Stimulated activated CD8-positive, alpha-beta memory T cell treated with anti-CD3 and anti-CD28 coated beads, Interleukin-4, amount 100 ng/mL, for 4 hours (primary cell): ENCODE data around the gene GH2.
"Not testable (repeated sequence)": the region's sequence is repeated elsewhere in the genome, so short reads cannot be mapped to it uniquely, and the experiment has no call there.

Experiments
- DNase-seq, 2 donors: peaks; one replicate each; pipeline ENCODE4 v3.0.0-alpha.2; 2020; ENCODE audit warnings: low read depth in 2 of 2, low spot score in 1 of 2

The GH2 gene

DNA sequence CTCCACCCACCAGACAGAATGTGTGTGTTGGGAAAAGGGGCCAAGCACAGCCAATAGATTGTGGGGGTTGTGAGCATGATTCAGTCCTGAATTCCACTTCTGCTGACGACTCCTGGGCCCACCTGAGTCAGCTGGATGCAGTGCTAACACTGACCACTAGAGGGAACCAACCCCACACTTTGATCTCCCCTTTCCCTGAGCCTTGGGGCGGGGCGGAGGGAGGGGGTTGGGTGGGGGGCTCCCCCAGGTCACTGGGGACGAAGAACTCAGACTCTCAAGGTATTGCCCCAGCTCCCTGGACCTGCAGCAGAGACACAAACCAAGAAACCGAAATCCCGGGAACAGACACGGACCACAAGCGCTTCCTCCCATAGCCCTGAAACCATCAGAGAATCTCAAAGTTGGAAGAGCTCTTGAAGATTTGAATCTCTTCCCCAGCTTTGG lies 29.9 kb upstream of the GH2 start:
- DNase-seq: peak; percentile 26 to 57

DNA sequence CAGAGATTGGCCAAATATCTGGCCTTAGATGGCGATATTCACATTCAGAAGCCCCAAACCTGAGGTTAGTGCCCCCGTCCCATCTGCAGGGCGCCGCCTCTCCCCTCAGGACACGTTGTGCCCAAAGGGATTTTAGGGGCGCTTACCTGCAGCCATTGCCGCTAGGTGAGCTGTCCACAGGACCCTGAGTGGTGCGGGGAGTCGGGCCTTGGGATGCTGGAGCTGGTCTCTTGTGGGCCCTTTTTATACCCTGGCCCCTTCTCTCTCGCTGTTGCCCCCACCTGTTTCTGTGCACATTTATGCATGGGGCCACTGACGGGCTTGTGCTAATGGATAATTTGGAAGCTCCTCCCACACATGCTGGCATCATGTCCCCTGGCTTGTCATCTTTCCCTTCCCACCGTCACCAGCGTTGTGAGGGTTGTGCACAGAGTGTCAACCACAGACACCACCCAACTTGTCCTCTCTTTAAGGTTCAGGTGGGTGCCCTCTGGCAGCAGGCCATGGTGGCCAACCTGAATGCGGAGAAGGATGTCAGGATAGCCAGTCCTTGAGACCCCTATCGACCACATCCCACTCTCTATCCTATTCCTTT lies 29.4 kb upstream of the GH2 start, which contains the start of gene CSHL1:
CSHL1 (minus strand) TSS at position 218 of the 595 bp plus-strand sequence; CDS start at position 156, 62 bp downstream.
- no peak for DNase-seq

DNA sequence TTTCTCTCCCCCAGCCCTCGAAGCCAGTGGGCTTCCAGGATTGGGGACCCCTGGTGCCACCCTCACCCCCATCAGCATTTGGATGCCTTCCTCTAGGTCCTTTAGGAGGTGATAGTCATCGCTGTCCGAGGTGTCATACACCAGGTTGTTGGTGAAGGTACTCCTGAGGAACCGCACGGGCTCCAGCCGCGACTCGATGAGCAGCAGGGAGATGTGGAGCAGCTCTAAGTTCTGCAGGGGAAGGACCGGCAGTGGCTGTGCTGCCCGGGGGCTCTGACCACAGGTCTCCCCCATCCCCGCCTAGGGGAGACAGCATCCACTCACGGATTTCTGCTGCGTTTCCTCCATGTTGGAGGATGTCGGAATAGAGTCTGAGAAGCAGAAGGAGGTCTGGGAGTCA lies 28.4 kb upstream of the GH2 start:
- DNase-seq: no peak

DNA sequence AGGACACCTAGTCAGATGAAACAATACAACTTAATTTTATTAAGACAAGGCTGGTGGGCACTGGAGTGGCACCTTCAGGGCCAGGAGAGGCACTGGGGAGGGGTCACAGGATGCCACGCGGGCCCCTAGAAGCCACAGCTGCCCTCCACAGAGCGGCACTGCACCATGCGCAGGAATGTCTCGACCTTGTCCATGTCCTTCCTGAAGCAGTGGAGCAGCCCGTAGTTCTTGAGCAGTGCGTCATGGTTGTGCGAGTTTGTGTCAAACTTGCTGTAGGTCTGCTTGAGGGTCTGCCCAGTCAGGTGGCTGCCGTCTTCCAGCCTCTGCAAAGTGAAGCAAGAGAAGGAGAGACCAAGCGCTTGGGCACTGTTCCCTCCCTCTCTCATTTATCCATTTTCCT lies 27.8 kb upstream of the GH2 start:
- not testable (repeated sequence) for DNase-seq

DNA sequence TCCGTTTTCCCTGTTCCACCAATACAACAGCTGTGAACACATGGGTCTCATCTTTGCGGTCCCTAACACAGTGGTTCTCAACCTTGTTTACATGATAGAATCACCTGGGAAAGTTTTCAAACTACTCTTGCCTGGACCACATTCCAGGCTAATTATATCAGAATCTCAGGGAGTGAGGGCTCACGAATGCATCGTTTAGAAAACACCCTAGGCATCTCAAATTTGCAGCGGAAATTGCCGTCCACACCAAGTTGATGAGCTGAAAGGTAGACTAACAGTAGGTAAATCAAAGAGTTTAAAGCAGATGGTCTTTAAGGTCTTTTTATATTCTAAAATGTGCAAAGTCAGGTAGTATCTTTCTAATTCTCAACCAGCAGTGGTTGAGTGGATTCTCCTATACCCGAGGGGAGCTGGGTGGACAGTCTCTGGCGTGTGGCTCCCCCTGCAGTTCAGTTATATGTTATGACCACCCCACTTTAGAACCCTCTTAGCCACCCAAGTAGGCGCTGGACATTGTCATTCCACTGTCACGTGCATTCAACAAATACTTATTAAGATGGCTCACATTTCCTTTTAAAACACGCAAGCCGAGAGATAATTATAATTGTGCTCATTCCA lies 25.5 kb upstream of the GH2 start:
- DNase-seq: not testable (repeated sequence)

DNA sequence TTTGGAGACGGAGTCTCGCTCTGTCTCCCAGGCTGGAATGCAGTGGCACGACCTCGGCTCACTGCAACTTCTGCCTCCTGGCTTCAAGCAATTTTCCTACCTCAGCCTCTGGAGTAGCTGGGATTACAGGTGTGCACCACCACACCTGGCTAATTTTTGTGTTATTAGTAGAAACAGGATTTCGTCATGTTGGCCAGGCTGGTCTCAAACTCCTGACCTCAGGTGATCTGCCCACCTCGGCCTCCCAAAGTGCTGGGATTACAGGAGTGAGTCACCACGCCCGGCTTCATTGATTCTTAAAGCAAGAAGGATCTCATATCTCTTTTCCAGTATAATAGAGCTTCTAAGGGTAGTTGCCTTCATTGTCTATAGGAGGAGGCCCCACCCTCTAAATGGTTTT lies 23.1 kb upstream of the GH2 start:
- DNase-seq: not testable (repeated sequence)

DNA sequence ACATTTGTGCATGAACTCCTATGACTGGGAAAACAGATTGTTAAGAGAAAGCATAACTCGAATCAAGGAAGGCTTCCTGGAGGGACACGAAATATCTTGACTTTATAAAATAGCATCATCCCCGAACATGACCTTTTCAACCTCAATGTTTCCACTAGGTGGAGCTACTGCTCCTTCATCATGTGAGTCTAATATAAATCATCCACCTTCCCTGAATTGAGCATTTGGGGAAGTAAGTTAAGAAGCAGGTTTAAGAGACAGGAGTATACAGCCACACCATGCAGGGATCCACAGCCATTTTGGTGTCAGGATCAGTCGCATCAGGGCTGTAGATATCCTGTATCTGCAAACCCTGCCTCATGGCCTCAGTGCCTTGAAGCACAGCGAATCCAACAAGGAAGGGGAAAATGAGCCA lies 22.1 kb upstream of the GH2 start:
- not testable (repeated sequence) for DNase-seq

DNA sequence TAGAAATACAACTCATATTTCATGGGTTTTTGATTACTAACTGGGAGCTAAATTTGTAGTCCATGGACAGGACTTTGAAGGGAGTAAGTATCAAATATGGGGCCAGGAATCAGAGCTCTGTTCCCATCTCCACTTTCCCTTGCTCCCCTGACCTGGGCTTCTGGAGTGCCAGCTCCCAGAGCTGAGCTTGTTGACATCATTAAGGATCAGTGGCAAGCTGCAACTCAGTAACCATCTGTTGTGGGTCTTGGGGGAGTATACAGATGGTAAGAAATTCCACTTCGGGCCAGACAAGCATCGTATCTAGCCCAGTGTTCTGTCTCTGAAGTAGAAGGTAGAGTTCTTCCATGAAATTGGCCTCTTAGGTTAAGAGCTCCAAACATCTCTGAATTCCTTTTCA lies 20.2 kb upstream of the GH2 start:
- not testable (repeated sequence) for DNase-seq

DNA sequence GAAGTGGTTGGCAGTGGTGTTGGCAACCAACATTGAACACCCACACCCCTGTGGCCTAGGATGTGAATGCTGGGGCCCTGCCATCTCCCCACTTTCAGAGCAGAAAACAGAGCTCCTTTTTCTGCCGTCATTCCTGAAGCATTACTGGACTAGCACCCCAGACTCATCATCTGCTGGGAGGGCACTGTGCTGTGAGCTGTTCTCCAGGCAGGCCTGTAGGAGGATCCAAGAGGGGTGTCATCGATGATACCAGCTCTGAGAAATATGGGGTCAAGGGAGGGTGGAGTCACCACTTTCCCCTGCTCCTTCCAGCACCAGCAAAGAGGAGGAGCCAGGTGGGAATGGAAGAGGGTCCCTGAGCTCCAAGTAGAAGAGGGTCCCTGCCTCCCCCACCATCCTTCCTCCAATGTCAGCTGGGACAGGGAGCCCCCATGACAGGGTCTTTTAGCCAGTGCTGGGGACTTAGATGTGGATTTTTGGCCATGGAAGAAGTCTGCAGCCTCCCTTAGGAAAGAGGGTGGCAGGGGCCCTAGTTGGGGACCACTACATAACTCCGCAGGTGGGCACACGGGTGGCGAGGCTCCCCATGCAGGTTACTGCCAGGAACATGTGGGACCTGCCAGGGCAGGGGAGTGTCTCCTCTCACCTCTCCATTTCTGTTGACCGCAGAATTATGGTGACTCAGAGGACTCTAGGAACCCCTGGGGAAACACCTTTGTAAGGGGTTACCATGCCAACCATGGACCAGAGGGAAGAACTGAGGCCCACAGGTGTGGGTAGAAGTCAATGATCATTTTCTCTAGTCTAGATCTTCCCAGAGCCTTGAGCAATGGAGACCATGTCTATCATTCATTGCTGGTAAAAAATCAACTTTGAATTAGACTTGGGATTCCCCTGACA lies 17.4 kb upstream of the GH2 start:
- DNase-seq: not testable (repeated sequence)

DNA sequence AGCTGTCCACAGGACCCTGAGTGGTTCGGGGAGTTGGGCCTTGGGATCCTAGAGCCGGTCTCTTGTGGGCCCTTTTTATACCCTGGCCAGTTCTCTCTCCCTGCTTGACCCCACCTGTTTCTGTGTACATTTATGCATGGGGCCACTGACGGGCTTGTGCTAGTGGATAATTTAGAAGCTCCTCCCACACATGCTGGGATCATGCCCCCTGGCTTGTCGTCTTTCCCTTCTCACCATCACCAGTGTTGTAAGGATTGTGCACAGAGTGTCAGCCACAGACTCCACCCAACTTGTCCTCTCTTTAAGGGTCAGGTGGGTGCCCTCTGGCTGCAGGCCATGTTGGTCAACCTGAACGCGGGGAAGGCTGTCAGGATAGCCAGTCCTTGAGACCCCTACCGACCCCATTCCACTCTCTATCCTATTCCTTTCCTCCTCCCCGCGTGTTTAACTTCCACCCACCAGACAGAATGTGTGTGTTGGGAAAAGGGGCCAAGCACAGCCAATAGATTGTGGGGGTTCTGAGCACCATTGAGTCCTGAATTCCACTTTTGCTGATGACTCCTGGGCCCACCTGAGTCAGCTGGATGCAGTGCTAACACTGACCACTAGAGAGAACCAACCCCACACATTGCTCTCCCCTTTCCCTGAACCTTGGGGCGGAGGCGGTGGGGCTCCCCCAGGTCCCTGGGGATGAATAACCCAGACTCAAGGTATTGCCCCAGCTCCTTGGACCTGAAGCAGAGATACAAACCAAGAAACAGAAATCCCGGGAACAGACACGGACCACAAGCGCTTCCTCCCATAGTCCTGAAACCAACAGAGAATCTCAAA lies 15.0 kb upstream of the GH2 start, which contains the start of gene CSH1:
CSH1 (minus strand) TSS at position 51 of the 831 bp plus-strand sequence. CDS start 63 bp downstream, outside the sequence.
- not testable (repeated sequence) for DNase-seq

DNA sequence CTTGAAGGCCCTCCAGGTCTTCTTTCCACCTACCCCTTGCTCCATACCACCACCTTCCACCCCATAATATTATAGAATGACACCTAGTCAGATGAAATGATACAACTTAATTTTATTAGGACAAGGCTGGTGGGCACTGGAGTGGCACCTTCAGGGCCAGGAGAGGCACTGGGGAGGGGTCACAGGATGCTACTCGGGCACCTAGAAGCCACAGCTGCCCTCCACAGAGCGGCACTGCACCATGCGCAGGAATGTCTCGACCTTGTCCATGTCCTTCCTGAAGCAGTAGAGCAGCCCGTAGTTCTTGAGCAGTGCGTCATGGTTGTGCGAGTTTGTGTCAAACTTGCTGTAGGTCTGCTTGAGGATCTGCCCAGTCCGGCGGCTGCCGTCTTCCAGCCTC lies 13.1 kb upstream of the GH2 start:
- not testable (repeated sequence) for DNase-seq

DNA sequence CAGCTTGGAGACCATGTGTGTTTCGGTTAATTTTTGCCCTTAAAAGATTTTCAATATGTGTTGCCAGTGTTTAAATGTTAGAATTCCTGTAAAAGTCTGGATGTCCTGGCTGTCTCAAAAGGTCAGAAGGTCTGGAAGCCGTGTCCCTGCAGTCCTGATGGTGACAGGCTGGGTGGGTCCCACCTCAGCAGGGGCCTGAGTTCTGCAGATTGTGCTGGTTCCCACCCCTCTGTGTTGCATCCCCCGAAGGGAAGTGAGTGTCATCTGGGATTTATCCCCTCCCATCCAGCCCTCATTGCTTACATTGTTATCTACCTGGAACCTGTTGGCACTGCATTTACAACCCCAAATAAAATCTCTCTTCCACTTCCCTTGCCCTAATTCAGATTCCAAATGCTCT lies 12.3 kb upstream of the GH2 start:
- not testable (repeated sequence) for DNase-seq

DNA sequence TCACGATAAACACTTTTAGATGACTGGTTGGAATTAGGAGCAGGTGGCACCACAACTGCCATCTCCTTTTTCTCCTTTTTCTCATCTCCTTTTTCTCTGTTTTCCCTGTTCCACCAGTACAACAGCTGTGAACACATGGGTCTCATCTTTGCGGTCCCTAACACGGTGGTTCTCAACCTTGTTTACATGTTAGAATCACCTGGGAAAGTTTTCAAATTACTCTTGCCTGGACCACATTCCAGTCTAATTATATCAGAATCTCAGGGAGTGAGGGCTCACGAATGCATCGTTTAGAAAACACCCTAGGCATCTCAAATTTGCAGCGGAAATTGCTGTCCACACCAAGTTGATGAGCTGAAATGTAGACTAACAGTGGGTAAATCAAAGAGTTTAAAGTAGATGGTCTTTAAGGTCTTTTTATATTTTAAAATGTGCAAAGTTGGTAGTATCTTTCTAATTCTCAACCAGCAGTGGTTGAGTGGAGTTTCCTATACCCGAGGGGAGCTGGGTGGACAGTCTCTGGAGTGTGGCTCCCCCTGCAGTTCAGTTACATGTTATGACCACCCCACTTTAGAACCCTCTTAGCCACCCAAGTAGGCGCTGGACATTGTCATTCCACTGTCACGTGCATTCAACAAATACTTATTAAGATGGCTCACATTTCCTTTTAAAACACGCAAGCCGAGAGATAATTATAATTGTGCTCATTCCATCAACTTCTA lies 10.7 kb upstream of the GH2 start:
- DNase-seq: not testable (repeated sequence)

DNA sequence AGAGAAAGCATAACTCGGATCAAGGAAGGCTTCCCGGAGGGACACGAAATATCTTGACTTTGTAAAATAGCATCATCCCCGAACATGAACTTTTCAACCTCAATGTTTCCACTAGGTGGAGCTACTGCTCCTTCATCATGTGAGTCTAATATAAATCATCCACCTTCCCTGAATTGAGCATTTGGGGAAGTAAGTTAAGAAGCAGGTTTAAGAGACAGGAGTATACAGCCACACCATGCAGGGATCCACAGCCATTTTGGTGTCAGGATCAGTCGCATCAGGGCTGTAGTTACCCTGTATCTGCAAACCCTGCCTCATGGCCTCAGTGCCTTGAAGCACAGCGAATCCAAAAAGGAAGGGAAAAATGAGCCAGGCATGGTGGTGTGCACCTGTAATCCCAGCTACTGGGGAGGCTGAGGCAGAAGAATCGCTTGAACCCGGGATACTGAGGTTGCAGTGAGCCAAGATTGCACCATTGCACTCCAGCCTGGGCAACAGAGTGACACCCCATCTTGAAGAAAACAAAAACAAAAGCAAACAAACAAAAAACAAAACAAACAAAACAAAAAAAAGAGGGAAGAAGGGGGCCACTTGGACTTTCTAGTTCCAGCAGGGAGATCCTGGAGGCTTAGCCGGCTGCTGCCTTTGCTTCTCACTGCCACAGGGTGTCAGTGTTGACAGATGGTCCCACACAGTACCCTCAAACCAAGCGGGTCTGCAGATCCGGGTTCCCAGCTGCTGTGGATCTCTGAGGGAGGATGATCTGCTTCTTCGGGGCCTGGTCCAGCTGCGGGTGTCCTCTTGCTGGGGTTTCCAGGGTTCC lies 7.5 kb upstream of the GH2 start:
- DNase-seq: not testable (repeated sequence)

DNA sequence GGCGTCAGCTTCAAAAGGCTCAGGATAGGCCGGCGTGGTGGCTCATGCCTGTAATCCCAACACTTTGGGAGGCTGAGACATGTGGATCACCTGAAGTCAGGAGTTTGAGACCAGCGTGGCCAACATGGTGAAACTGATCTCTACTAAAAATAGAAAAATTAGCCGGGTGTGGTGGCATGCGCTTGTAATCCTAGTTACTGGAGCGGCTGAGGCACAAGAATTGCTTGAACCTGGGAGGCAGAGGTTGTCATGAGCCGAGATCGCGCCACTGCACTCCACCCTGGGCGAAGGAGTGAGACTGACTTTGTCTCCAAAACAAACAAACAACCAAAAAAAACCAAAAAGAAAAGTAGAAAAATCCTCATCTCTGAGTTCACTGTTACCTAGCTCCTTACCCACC lies 3.4 kb upstream of the GH2 start:
- DNase-seq: not testable (repeated sequence)

DNA sequence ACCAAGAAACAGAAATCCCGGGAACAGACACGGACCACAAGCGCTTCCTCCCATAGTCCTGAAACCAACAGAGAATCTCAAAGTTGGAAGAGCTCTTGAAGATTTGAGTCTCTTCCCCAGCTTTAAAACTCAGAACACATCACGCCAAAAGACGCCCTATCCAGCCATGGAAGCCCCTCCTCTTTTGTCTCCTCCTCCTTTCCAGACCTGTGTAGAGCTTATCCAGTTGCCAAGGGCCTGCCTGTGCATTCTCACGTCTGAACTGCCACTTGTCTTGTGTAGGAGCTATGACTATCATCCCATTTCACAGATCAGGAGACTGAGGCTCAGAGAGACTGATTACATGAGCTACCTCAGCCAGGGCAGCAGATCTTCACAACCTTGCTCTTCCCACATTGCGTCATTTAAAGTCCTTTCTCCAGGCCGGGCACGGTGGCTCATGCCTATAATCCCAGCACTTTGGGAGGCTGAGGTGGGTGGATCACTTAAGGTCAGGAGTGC lies 932 bp upstream of the GH2 start:
- DNase-seq: not testable (repeated sequence)

DNA sequence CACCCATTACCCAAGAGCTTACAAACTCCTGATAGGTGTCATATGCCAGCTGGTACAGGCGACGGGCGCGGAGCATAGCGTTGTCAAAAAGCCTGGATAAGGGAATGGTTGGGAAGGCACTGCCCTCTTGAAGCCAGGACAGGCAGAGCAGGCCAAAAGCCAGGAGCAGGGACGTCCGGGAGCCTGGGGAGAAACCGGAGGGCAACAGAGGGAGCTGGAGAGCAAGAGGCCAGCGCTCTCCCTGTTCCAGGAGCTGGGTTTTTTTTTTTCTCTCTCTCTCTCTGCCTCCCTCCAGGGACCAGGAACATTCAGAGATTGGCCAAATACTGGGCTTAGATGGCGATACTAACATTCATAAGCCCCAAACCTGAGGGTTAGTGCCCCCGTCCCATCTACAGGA lies 407 bp downstream of the GH2 start:
- not testable (repeated sequence) for DNase-seq

DNA sequence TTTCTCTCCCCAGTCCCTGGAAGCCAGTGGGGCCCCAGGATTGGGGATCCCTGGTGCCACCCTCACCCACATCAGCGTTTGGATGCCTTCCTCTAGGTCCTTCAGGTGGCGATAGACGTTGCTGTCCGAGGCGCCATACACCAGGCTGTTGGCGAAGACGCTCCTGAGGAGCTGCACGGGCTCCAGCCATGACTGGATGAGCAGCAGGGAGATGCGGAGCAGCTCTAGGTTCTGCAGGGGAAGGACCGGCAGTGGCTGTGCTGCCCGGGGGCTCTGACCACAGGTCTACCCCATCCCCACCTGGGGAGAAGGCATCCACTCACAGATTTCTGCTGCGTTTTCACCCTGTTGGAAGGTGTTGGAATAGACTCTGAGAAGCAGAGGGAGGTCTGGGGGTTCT lies 1.0 kb downstream of the GH2 start:
- no peak for DNase-seq

DNA sequence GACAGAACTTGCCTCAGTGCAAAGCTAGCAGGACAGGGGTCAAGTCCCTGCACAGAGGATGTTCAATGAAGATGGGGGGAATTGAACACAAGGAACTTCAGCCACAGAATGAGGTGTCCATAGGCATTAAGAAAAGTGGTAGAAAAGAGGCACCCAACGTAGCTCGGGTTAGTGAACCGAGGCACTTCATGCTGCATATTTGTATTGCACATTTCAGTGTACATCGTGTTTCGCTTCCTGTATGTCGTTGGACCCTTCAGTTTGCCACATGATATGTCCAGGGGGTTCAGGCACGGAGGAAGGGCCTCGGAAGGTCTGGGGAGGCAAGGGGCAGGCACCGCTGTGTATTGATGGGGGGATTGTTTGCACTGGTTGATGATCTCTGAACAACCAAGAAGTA lies 3.3 kb downstream of the GH2 start:
- DNase-seq: not testable (repeated sequence)
